ENCODE data around the gene SLC47A2.

GRCh38 chr17:19631905-19632304 is 84.5 kb downstream of the SLC47A2 start:
- no peak for TF ChIP-seq POLR2AphosphoS5 (IDR thresholded peaks at IDR 0.05; ENCODE audit: low read depth, low read length)
- no peak for TF ChIP-seq SIN3A (IDR thresholded peaks at IDR 0.05; ENCODE audit: borderline replicate concordance, insufficient read depth, low read length)
- no peak for TF ChIP-seq REST (IDR thresholded peaks at IDR 0.05; ENCODE audit: insufficient read depth in 1 of 2, low read depth in 2 of 2, low read length in 2 of 2)
- no peak for TF ChIP-seq TAF1 (IDR thresholded peaks at IDR 0.05; ENCODE audit: borderline replicate concordance, insufficient read depth, low read length)

Measured in PFSK-1 (cell line).